ENCODE measurements around the gene PIGS.

The PIGS gene

GRCh38 chr17:28549236-28550132 is 21.8 kb downstream of the PIGS start:
- DNase-seq, result peak; percentile 81

DNA sequence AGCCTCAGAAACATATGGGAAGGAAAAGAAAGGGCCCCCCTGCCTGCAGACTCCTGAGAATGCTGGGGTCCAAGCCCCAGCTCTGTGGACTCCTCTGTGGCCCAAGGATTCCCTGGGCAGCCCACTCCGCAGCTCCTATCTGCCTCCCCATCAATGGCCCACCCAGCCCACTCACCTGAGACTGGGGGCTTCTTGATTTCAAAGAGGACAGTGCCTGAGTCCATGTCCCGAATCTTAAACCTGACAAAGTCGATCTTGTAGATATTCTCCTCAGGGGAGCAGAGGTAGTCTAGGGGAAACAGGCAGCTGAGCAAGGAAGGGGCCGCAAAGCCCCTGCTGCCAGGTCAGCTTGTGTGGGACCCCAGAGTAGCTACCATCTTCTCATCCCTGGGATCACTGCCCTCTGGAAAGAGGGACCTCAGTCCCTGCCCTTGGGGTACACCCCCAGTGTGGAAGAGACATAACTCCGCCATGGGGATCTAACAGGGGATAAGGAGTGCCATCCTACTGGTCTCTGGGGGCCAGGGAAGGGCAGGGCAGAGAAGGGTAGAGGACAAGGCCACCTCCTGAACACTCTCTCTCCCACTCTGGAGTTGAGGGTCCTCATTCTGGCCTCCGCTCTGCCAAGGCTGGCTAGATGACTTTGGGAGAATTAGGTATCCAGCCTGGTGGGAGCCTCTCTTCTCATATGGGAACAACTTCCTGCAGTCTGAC is 22.8 kb downstream of the PIGS start:
- no peak for DNase-seq

DNA sequence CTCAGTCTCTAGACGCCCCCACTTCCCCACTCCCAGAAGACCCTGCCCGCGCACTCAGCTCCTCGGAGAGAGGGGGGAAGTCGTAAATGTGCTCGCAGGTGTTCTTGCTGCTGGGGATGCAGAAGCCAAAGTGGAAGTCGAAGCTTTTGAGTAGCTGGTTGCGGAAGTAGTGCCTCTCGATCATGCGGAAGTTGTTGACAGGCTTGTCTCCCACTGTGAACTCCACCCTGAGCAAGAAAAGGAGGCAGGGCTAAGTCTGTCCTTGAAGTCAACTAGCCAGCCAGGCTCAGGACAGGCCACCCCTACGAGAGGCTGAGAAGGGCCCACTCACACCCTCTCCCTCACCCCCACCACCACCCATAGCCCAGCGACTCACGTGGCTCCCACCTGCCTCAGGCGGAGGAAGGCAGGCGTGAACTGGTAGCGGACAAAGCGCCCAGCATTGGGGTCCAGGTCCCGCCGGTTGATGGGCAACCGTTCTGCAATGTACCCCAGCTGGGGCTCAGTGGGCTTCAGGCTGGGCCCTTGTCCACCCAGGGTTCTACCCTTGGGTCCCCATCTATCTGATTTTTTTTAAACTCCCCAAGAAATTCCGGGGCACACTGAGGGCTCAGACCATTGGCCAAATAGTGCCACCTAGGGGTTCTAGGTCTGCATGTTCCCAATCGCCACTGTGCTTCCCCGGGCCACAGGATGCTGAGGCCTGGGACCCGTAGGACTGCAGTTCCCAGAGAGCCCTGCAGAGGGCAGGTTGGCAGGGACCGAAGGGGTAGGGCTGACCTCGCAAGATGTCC is 23.5 kb downstream of the PIGS start:
- peak; percentile 75 for DNase-seq

DNA sequence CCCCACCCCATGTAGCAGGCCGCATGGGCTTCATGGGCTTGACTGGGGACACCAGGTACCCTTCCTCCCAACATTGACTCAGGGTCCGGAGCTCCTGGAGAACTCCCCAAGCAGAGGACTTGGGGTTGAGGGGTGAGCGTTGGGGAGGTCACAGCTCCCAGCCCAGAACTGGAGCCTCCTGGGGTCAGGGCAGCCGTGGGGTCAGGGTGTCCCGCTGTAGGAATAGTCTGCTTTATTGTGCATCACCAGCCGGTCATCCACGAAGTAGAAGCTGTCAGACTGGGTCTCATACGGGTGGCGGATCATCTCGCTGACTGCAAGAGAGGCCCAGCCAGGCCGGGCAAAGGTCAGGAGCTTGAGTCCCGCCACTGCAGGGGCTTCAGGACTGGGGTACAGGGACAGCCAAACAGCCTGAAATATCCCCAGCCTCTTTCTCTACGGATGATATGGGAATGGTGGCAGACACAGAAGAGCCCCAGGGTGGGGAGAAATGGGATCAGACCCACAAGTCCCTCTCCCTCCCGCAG is 24.2 kb downstream of the PIGS start:
- no peak for DNase-seq

DNA sequence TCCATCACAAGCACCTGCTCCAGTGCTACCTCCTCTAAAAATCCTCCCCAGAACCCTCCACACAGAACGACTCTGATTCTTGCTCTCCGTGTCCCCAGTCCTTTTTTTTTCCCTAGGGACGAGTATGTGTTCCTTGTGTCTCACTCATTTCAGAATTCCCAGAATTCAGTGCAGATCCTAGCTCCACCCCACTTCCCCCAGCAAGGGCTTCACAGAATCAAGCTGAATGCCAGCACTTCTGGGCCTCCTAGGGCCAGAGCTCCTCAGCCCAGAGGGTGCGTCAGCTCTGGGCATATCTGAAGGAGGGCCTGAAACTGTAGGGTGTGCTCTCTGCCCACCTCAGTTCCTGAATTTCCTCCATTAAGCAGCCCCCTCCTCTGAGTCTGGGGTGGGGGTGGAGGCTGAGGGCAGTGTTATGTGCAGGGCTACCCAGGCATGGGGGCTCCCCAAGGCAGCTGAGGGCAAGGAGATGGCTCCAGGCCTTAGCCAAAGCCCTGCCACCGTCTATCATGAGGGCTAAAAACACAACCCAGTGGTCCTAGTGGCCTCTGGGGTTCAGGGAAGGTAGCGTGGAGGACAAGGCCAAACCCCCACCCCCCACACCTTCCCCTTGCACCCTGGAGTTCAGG is 25.4 kb downstream of the PIGS start:
- no peak for DNase-seq

DNA sequence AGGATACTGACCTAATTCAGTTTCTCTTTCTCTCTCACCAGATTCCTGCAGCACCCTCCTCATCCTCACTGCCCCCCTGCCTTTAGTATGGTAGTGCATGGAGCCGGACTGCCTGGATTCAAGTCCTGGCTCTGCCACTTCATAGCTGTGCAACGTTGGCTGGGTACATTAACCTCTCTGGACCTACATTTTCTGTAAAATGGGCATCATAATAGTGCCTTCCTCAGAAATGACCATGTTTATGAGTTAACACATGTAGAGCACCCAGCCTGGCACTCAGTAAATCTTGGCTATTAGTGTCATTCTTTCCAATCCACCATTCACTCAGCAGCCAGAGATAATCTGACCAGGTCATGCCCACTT is 26.2 kb downstream of the PIGS start:
- DNase-seq, result no peak

- DNase-seq, result no peak
These were observed 26.8 kb downstream of the PIGS start for GRCh38 chr17:28544402-28545140.

- DNase-seq, result no peak
These were observed 29.9 kb downstream of the PIGS start for GRCh38 chr17:28541439-28541838.

DNA sequence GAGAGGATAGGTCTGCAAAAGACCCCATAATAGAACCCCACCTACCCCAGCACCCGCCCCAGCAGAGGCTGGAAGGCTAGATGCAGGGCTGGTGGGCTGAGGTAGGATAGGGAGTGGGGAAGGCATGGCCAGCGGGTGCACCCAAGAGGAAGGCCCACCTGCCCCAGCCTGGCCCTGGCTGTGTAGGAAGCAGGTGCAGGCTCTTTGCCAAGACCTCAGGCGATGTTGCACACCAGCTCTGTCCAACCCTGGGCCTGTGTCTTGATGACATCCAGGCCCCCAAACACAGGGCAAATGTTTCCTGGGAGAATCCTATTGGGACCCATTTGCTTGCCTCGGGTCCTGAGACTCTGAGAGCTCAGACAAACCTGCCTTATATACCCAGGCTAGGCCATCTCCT is 31.1 kb downstream of the PIGS start:
- no peak for DNase-seq

- no peak for DNase-seq
These were observed 32.9 kb downstream of the PIGS start for GRCh38 chr17:28538296-28538895.

- DNase-seq, result no peak
These were observed 34.1 kb downstream of the PIGS start for GRCh38 chr17:28537219-28537610.

DNA sequence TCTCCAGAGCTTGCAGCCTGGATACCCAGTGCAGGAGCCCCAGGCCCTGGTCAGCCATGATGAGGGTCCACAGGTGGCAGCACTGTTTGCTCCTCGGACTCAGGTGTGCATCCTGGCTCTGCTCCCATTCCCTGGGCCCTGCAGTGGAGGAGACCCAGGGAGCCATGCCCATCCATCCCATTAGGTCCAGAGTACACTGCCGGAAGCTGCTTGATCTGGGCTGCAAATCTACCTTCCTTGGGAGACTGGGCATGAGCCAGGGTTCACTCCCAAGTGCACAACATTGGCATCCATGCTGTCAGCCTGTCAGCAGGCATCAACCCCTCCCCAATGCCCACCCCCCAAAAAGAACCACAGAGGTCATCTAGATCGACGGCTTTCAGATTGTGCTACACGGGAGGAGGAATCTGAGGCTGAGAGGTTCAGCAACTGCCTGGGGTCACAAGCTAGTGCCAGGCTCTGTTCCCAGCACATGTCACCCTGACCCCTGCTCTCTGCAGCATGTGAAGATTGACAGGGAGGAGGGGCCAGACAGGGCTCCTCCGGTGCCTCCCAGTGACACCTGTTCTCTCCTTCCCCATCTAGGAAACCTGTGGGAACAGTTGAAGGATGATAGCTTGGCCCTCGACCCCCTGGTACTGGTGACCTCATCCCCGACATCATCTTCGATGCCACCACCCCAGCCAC is 34.6 kb downstream of the PIGS start:
- DNase-seq, result no peak

- DNase-seq, result no peak
These were observed 36.5 kb downstream of the PIGS start for GRCh38 chr17:28534740-28535375.

GRCh38 chr17:28533091-28533807 is 38.1 kb downstream of the PIGS start:
- DNase-seq, result no peak

DNA sequence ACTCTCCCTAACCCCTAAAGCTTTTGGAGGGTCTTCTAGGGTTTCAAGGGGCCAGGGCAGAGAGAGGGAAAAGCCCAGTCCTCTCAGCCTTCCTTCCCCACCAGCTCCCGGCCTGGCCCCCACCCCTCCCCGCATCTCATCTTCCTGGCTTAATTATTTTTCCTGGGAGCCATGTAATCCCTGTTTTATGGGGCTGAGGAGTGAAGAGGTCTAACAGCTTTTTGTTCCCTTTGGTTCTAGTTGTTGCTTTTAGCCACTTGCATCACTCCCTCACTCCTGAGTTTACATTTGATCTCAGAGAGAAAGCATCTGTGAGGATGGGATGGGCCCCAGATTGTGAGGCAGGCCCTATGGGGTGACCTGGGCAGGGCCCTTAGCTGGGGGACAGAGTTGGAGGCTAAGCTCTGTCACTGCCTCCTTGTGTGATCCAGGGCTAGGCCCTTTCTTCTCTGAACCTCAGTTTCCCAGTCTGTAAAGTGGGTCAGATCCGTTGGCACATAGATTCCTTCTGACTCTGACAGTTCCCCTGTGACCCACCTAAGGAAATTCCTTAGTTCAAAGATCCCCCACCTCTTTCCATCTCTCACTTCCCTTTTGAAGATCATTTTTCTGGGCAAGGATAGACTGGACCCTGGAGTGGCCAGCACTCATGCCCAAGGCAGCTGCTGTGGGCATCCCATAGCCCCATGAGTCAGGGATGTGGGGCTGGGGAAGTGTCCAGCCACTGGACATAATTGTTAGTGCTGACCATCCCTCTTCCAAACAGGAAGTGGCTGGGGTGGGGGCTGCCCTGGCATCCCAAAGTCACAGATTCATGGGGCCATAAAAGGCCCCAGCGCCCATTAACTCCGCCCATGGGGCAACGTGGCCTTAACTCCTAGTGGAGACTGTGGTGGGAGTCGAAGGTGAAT is 39.0 kb downstream of the PIGS start:
- DNase-seq, result no peak

DNA sequence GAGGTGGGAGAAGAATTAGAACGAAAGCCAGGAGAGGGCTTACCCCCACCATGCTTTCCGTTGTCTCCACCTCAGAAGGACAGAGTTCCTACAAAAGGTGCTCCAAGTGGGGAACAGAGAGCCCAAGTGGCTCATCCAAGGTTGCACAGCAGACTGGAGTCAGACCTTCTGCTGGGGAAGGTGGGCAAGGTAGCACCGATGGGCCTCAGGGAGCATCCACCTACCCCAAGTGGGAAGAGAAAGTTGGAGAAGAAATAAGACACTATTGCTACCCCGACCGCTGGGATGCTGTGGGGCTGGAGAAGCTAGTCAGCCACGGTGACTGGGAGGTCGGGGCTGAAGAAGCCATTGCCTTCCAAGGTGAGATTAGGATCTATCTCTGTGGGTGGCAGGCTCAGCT is 40.4 kb downstream of the PIGS start:
- no peak for DNase-seq

DNA sequence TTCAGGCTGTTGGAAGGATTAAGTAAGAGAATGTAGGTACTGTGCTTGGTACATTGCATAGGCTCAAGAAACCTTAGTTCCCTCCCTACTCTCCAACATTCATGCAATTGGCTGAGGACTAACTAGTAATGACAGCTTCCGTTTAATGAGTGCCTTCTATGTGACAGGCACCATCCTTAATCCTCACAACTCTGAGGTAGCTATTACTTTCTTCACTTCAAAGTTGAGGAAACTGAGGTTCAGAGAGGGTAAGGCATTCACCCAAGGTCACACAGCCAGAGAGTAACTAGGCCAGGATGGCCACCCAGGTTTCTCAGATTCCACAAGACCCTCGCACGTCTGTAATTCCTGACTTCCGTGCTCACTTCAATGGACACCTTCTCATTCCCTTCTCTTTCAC is 41.1 kb downstream of the PIGS start:
- DNase-seq, result no peak

- DNase-seq, result no peak
These were observed 42.3 kb downstream of the PIGS start for GRCh38 chr17:28529013-28529400.
